Lung (tissue), 12 donors: ENCODE results near the gene CTDSP1. TPM values are rescaled to one million over a fixed set of nuclear protein-coding genes. Genes with fewer than 3 reads are reported as not detected.

Experiments
- ATAC-seq: fragments of 200-7000 bp; cut with Tn5 transposase; one replicate; pipeline ENCODE4 v1.9.1; 2020; ENCODE audit warnings: moderate number of reproducible peaks; ENCODE audit not compliant: insufficient read depth, low FRiP score
- DNase-seq, 3 donors: peaks; one replicate each; pipeline ENCODE4 v3.0.0-alpha.2; 2013 to 2017
- H3K27ac ChIP-seq, 2 donors: one replicate each; pipeline ENCODE4 v1.5.1; 2013; ENCODE audit warnings: mild to moderate bottlenecking in 2 of 2, moderate library complexity in 2 of 2, control low read depth in 1 of 2, inconsistent platforms in 1 of 2, low read depth in 1 of 2, low read length in 1 of 2
- H3K27me3 ChIP-seq, 3 donors: one replicate each; pipeline ENCODE4 v1.5.1; 2013; ENCODE audit warnings: low read length in 2 of 3; ENCODE audit not compliant: control insufficient read depth in 3 of 3, insufficient read depth in 3 of 3
- H3K36me3 ChIP-seq, 4 donors: one replicate each; pipeline ENCODE4 v1.5.1; 2013; ENCODE audit warnings: low read length in 4 of 4, mild to moderate bottlenecking in 1 of 4, moderate library complexity in 1 of 4; ENCODE audit not compliant: control insufficient read depth in 4 of 4, insufficient read depth in 4 of 4
- H3K4me1 ChIP-seq, 5 donors: one replicate each; pipeline ENCODE4 v1.5.1; 2013; ENCODE audit warnings: low read length in 5 of 5, mild to moderate bottlenecking in 2 of 5, moderate library complexity in 1 of 5; ENCODE audit not compliant: control insufficient read depth in 5 of 5, insufficient read depth in 5 of 5
- H3K4me3 ChIP-seq: one replicate; pipeline ENCODE4 v1.5.1; 2013; ENCODE audit warnings: mild to moderate bottlenecking, control low read depth, moderate library complexity
- H3K9ac ChIP-seq, 2 donors: one replicate each; pipeline ENCODE4 v1.5.1; 2013; ENCODE audit warnings: low read length in 2 of 2, control low read depth in 1 of 2; ENCODE audit not compliant: insufficient read depth in 1 of 2
- H3K9me3 ChIP-seq, 4 donors: one replicate each; pipeline ENCODE4 v1.5.1; 2013; ENCODE audit warnings: low read length in 3 of 4, mild to moderate bottlenecking in 1 of 4, moderate library complexity in 1 of 4; ENCODE audit not compliant: control insufficient read depth in 4 of 4, insufficient read depth in 3 of 4
- CTCF ChIP-seq: IDR thresholded peaks from 2 replicates; pipeline ENCODE4 v1.5.1; 2012; ENCODE audit warnings: mild to moderate bottlenecking; ENCODE audit errors: control extremely low read depth, extremely low read depth
- WGBS, 2 donors: extraction: QIAGEN DNeasy Blood & Tissue Kit; methylation state at CpG; one replicate each; pipeline ENCODE4 v1.1.7; 2013; 5-methylcytosine and 5-hydroxymethylcytosine counted together
- polyA plus RNA-seq, 2 donors: library from polyadenylated mRNA; stranded (reverse); fragments of 200-250 nt; gene quantifications; one replicate each; pipeline ENCODE4 v1.2.1, GENCODE V29; 2013
- total RNA-seq, 2 donors: library from RNA; depleted of rRNA in 1 of 2; stranded (reverse); fragments of >200 nt in 1 of 2; gene quantifications; one replicate each; pipeline ENCODE4 v1.2.1, GENCODE V29; 2014 to 2021
- donor health status: control.
- donor health status: control.
- donor health status: Bipolar disorder and iron deficiency.
- donor health status: healthy.
- donor health status: DM: yes; HTN: yes; CAD: no.

The CTDSP1 gene
- total and polyA plus RNA-seq, 4 donors: 113 to 183 (median 139) TPM

DNA sequence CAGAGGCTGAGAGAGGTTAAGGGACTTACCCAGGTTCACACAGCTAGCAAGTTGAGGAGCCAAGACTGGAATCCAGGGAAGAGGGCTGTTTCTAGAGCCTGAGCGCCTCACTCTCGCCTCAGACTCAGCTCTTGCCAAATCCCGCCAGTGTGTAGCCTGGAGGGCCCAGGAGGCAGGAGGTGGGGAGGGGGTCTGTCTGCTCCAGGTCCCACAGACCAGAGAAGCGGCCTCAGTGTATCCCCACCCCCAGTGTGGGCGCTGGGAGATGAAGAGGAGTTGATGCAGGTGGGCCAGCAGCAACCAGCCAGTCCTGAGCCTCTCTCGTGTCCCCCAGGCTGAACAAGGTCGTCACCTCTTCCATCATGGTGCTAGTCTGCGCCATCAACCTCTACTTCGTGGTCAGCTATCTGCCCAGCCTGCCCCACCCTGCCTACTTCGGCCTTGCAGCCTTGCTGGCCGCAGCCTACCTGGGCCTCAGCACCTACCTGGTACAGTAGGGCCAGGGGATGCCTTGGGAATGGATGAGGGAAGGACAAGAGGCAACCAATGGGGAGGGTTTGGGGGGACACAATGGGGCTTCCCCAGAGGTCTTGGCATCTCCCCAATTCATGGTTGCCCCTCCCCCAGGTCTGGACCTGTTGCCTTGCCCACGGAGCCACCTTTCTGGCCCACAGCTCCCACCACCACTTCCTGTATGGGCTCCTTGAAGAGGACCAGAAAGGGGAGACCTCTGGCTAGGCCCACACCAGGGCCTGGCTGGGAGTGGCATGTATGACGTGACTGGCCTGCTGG, 5.2 kb upstream of the CTDSP1 start:
- Histone ChIP-seq H3K27me3 (no peaks in the 10 kb centered on the region), H3K4me1 (peaks cover 0 to 23% (median 8%) of the 10 kb centered on the region in 5 donors), H3K36me3 (no peaks in the 10 kb centered on the region), H3K9ac (no peak overlapping the region), H3K27ac (peak overlapping the region in 1 of 2 donors; percentile 35), H3K4me3 (no peak overlapping the region), H3K9me3 (no peaks in the 10 kb centered on the region)
- 78 to 80% methylated on average over 13 of the region's 13 CpGs for WGBS, 2 donors
- DNase-seq (no peak), ATAC-seq (no peak)
- no peak for TF ChIP-seq CTCF

GRCh38 chr2:218395090-218395444, 4.6 kb upstream of the CTDSP1 start:
- Histone ChIP-seq H3K36me3 (no peaks in the 10 kb centered on the region), H3K9ac (no peak overlapping the region), H3K27me3 (no peaks in the 10 kb centered on the region), H3K4me3 (no peak overlapping the region), H3K27ac (peak overlapping the region in 1 of 2 donors; percentile 35), H3K9me3 (no peaks in the 10 kb centered on the region), H3K4me1 (peaks cover 0 to 23% (median 8%) of the 10 kb centered on the region in 5 donors)
- WGBS, 2 donors: 74 to 82% methylated on average over 6 of the region's 6 CpGs
- DNase-seq: no peak
- TF ChIP-seq CTCF: no peak
- no peak for ATAC-seq

DNA sequence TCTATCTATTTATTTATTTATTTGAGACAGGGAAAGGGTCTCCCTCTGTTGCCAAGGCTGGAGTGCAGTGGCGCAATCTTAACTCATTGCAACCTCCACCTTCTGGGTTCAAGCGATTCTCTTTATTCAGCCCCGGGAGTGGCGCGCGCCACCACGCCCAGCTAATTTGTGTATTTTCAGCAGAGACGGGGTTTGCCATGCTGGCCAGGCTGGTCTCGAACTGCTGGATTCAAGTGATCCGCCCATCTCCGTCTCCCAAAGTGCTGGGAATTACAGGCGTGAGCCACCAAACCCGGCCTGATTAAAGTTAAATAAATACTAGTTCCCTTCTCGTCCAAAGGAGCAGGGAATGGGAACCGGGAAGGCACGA, 4.2 kb upstream of the CTDSP1 start:
- TF ChIP-seq CTCF: no peak
- no peak for ATAC-seq
- DNase-seq: no peak
- Histone ChIP-seq H3K9me3 (no peaks in the 10 kb centered on the region), H3K27ac (peak overlapping the region; percentile 99), H3K27me3 (no peaks in the 10 kb centered on the region), H3K4me3 (no peak overlapping the region), H3K36me3 (no peaks in the 10 kb centered on the region), H3K4me1 (peaks cover 0 to 23% (median 8%) of the 10 kb centered on the region in 5 donors), H3K9ac (peak overlapping the region in 1 of 2 donors; percentile 23)
- 28 to 43% methylated on average over 16 of the region's 16 CpGs for WGBS, 2 donors
